GM12878 (cell line): ENCODE data around the gene UMPS. TPM values are rescaled to one million over a fixed set of nuclear protein-coding genes. Genes with fewer than 3 reads are reported as not detected.

Experiments
- BCL11A ChIP-seq: IDR thresholded peaks from 2 replicates; pipeline ENCODE4 v1.6.1; 2011; ENCODE audit warnings: low read depth, low read length
- ETV6 ChIP-seq, 2 experiments: fragments of 450-650 bp in 1 of 2; IDR thresholded peaks in 1 of 2; conservative IDR thresholded peaks in 1 of 2; 2 replicates each; pipeline ENCODE4 v1.6.1; 2014; ENCODE audit warnings: antibody characterized with exemption in 1 of 2, borderline replicate concordance in 1 of 2, low read depth in 1 of 2, mild to moderate bottlenecking in 1 of 2, moderate library complexity in 1 of 2
- HDGF ChIP-seq: fragments of 450-650 bp; IDR thresholded peaks from 2 replicates; pipeline ENCODE4 v1.6.1; 2016; ENCODE audit warnings: antibody characterized with exemption
- MTA2 ChIP-seq: fragments of 450-650 bp; IDR thresholded peaks from 2 replicates; pipeline ENCODE4 v1.6.1; 2016; ENCODE audit warnings: low read depth, mild to moderate bottlenecking, moderate library complexity
- MXI1 ChIP-seq: fragments of 150-350 bp; IDR thresholded peaks from 2 replicates; pipeline ENCODE4 v1.6.1; 2011; ENCODE audit warnings: low read depth, mild to moderate bottlenecking, inconsistent platforms, low read length, improper control_type of control experiment
- NFYA ChIP-seq: IDR thresholded peaks from 2 replicates; pipeline ENCODE4 v1.6.1; 2011; ENCODE audit warnings: low read depth, mild to moderate bottlenecking, low read length, improper control_type of control experiment, borderline replicate concordance
- RAD51 ChIP-seq: fragments of 450-650 bp; IDR thresholded peaks from 2 replicates; pipeline ENCODE4 v1.6.1; 2016; ENCODE audit warnings: moderate library complexity, mild to moderate bottlenecking, inconsistent platforms
- RB1 ChIP-seq: fragments of 450-650 bp; formaldehyde crosslinking; IDR thresholded peaks from 2 replicates; pipeline ENCODE4 v1.6.1; 2017; ENCODE audit warnings: mild to moderate bottlenecking, borderline replicate concordance
- SMAD5 ChIP-seq: IDR thresholded peaks from 2 replicates; pipeline ENCODE4 v1.6.1; 2016; ENCODE audit warnings: antibody characterized with exemption, low read depth
- TARDBP ChIP-seq: IDR thresholded peaks from 2 replicates; pipeline ENCODE4 v1.6.1; 2016; ENCODE audit warnings: borderline replicate concordance
- ZNF274 ChIP-seq: IDR thresholded peaks from one replicate; pipeline ENCODE4 v1.8.0; 2011; ENCODE audit not compliant: insufficient read length, insufficient read depth
- polyA plus RNA-seq, 11 experiments: library from polyadenylated mRNA; depleted of rRNA in 4 of 11; unstranded in 6 of 11; stranded (reverse) in 5 of 11; fragments of >200 nt; fragmentation: Nextera tagmentation in 4 of 11; fragmentation: Illumina TruSeq in 1 of 11; extraction: Ambion mirVana in 4 of 11; extraction: Trizol in 1 of 11; gene quantifications; 1 replicate in 1 of 11; 2 replicates in 10 of 11; pipeline versions ENCODE4 v1.2.1 to v1.2.3, GENCODE V29; 2011 to 2016; ENCODE audit warnings: inconsistent platforms in 2 of 11, missing spikeins in 2 of 11, low read depth in 1 of 11
- total RNA-seq, 4 experiments: library from RNA; depleted of rRNA in 3 of 4; stranded (reverse); fragments of >200 nt in 3 of 4; fragmentation: Illumina TruSeq in 1 of 4; extraction: Trizol in 1 of 4; gene quantifications; 2 replicates each; pipeline versions ENCODE4 v1.2.1 to v1.2.3, GENCODE V29; 2013 to 2021
- TF ChIP-seq, protein P1 (sequence below): IDR thresholded peaks from 2 replicates; pipeline ENCODE4 v1.6.1; 2011; ENCODE audit warnings: low read depth, mild to moderate bottlenecking, low read length, moderate library complexity, borderline replicate concordance; ENCODE audit errors: extremely low read depth
- TF ChIP-seq, protein P2 (sequence below): fragments of 450-650 bp; formaldehyde crosslinking; IDR thresholded peaks from 2 replicates; pipeline ENCODE4 v1.4.0; 2022; ENCODE audit warnings: mild to moderate bottlenecking, moderate library complexity
- TF ChIP-seq, protein P3 (sequence below): fragments of 450-650 bp; IDR thresholded peaks from 2 replicates; pipeline ENCODE4 v1.6.1; 2017; ENCODE audit warnings: borderline replicate concordance
- TF ChIP-seq, protein P4 (sequence below): IDR thresholded peaks from 2 replicates; pipeline ENCODE4 v1.6.1; 2011; ENCODE audit warnings: borderline replicate concordance, low read depth, mild to moderate bottlenecking, moderate library complexity, low read length; ENCODE audit not compliant: insufficient read depth, poor library complexity, severe bottlenecking
- TF ChIP-seq, protein P5 (sequence below): fragments of 450-650 bp; IDR thresholded peaks from 2 replicates; pipeline ENCODE4 v1.6.1; 2014; ENCODE audit warnings: mild to moderate bottlenecking

The UMPS gene
- total and polyA plus RNA-seq, 10 of the 15 experiments (the other 5 are each of a cell fraction or from before 2014, with no cell fraction given), result 30.6 to 82.8 (median 49.5) TPM

DNA sequence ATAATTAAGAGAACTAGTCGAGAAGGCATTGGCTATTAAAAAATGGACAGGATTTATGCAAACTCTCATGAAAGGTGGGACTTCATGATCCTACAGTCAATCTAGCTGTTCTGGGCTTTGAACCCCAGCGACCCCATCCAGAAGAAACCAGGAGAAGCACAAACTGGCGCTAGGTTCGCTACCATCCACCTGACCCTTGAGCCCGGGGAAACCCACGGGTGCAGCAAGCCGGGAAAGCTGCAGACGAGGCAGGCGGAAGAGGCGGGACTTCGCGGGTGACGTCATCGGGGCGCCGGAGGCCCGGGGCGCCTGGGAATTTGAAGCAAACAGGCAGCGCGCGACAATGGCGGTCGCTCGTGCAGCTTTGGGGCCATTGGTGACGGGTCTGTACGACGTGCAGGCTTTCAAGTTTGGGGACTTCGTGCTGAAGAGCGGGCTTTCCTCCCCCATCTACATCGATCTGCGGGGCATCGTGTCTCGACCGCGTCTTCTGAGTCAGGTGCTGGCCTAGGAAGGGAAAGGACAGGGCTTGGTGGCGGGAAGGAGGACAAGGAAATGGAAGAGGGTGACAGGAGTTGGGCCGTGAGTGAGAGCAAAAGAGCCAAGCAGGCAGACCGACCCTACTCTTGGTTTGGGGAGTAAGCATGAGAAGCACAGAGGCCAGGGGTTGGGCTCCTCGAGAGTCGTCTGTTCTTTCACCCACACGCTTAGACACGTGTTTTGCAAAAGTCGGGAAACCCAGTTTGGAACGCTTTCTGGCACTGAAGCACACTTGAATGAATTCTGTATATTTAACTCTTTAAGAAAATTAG is at the start of gene UMPS (continued):
- TF ChIP-seq SMAD5, result peak; percentile 80
- TF ChIP-seq HDGF, result no peak
- TF ChIP-seq, protein P1, sequence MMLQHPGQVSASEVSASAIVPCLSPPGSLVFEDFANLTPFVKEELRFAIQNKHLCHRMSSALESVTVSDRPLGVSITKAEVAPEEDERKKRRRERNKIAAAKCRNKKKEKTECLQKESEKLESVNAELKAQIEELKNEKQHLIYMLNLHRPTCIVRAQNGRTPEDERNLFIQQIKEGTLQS, result peak; percentile 76; the same call in 1 of the 2 replicates
- no peak for TF ChIP-seq BCL11A
- TF ChIP-seq, protein P2, sequence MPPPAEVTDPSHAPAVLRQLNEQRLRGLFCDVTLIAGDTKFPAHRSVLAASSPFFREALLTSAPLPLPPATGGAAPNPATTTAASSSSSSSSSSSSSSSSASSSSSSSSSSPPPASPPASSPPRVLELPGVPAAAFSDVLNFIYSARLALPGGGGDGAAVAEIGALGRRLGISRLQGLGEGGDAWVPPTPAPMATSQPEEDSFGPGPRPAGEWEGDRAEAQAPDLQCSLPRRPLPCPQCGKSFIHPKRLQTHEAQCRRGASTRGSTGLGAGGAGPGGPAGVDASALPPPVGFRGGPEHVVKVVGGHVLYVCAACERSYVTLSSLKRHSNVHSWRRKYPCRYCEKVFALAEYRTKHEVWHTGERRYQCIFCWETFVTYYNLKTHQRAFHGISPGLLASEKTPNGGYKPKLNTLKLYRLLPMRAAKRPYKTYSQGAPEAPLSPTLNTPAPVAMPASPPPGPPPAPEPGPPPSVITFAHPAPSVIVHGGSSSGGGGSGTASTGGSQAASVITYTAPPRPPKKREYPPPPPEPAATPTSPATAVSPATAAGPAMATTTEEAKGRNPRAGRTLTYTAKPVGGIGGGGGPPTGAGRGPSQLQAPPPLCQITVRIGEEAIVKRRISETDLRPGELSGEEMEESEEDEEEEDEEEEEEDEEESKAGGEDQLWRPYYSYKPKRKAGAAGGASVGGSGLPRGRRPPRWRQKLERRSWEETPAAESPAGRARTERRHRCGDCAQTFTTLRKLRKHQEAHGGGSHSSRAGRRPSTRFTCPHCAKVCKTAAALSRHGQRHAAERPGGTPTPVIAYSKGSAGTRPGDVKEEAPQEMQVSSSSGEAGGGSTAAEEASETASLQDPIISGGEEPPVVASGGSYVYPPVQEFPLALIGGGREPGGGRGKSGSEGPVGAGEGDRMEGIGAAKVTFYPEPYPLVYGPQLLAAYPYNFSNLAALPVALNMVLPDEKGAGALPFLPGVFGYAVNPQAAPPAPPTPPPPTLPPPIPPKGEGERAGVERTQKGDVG (CRISPR knock-in tag), result peak; percentile 66; the same call in 1 of the 2 replicates
- TF ChIP-seq RB1, result peak; percentile 96; the same call in 1 of the 2 replicates
- TF ChIP-seq ZNF274, result no peak
- peak; percentile 88 for TF ChIP-seq MXI1
- TF ChIP-seq, protein P3, sequence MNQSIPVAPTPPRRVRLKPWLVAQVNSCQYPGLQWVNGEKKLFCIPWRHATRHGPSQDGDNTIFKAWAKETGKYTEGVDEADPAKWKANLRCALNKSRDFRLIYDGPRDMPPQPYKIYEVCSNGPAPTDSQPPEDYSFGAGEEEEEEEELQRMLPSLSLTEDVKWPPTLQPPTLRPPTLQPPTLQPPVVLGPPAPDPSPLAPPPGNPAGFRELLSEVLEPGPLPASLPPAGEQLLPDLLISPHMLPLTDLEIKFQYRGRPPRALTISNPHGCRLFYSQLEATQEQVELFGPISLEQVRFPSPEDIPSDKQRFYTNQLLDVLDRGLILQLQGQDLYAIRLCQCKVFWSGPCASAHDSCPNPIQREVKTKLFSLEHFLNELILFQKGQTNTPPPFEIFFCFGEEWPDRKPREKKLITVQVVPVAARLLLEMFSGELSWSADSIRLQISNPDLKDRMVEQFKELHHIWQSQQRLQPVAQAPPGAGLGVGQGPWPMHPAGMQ, result no peak
- TF ChIP-seq MTA2, result no peak
- TF ChIP-seq, protein P4, sequence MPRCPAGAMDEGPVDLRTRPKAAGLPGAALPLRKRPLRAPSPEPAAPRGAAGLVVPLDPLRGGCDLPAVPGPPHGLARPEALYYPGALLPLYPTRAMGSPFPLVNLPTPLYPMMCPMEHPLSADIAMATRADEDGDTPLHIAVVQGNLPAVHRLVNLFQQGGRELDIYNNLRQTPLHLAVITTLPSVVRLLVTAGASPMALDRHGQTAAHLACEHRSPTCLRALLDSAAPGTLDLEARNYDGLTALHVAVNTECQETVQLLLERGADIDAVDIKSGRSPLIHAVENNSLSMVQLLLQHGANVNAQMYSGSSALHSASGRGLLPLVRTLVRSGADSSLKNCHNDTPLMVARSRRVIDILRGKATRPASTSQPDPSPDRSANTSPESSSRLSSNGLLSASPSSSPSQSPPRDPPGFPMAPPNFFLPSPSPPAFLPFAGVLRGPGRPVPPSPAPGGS, result no peak
- peak; percentile 36; the same call in 1 of the 2 replicates for TF ChIP-seq RAD51
- TF ChIP-seq, protein P5, sequence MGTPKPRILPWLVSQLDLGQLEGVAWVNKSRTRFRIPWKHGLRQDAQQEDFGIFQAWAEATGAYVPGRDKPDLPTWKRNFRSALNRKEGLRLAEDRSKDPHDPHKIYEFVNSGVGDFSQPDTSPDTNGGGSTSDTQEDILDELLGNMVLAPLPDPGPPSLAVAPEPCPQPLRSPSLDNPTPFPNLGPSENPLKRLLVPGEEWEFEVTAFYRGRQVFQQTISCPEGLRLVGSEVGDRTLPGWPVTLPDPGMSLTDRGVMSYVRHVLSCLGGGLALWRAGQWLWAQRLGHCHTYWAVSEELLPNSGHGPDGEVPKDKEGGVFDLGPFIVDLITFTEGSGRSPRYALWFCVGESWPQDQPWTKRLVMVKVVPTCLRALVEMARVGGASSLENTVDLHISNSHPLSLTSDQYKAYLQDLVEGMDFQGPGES, result no peak
- peak; percentile 51; the same call in 1 of the 2 replicates for TF ChIP-seq TARDBP
- no peak for TF ChIP-seq NFYA
- no peak for TF ChIP-seq ETV6 (conservative IDR thresholded peaks at IDR 0.05 in 1 of 2, IDR thresholded peaks at IDR 0.05 in 1 of 2; ENCODE audit: borderline replicate concordance in 1 of 2, low read depth in 1 of 2)
